Neuronal stem cell (in vitro differentiated cells): Measurements from ENCODE around the gene CMPK2.

Experiments used
- DNase-seq: peaks from one replicate; pipeline ENCODE4 v3.0.0-alpha.2; 2013; ENCODE audit warnings: low spot score
- H2AFZ ChIP-seq: one replicate; pipeline ENCODE4 v1.6.1; 2013; ENCODE audit warnings: mild to moderate bottlenecking, low read length, inconsistent platforms
- H2AK5ac ChIP-seq: 2 replicates; pipeline ENCODE4 v1.6.1; 2013; ENCODE audit warnings: low read depth, mild to moderate bottlenecking, inconsistent platforms, low read length, moderate library complexity, mixed read lengths
- H2BK120ac ChIP-seq: 2 replicates; pipeline ENCODE4 v1.6.1; 2013; ENCODE audit warnings: low read depth, mild to moderate bottlenecking, inconsistent platforms, low read length, moderate library complexity, mixed read lengths
- H2BK12ac ChIP-seq: one replicate; pipeline ENCODE4 v1.6.1; 2013; ENCODE audit warnings: low read length, inconsistent platforms
- H2BK15ac ChIP-seq: 2 replicates; pipeline ENCODE4 v1.6.1; 2013; ENCODE audit warnings: mild to moderate bottlenecking, low read length, inconsistent platforms, mixed read lengths
- H2BK5ac ChIP-seq: one replicate; pipeline ENCODE4 v1.6.1; 2013; ENCODE audit warnings: inconsistent platforms, mild to moderate bottlenecking, low read length, moderate library complexity
- H3K14ac ChIP-seq: one replicate; pipeline ENCODE4 v1.6.1; 2013; ENCODE audit warnings: low read length, inconsistent platforms
- H3K18ac ChIP-seq: 2 replicates; pipeline ENCODE4 v1.6.1; 2013; ENCODE audit warnings: low read length, inconsistent platforms
- H3K23ac ChIP-seq: 2 replicates; pipeline ENCODE4 v1.6.1; 2013; ENCODE audit warnings: low read depth, mild to moderate bottlenecking, mixed read lengths, low read length, inconsistent platforms; ENCODE audit not compliant: poor library complexity
- H3K27ac ChIP-seq: replicated peaks from 3 replicates; pipeline ENCODE4 v1.5.1; 2013; ENCODE audit warnings: low read length, inconsistent platforms
- H3K27me3 ChIP-seq, 3 experiments: 2 replicates each; pipeline ENCODE4 v1.6.1; 2013; ENCODE audit warnings: low read length in 3 of 3, mild to moderate bottlenecking in 2 of 3, inconsistent platforms in 1 of 3, low read depth in 1 of 3, mixed read lengths in 1 of 3, moderate library complexity in 1 of 3; ENCODE audit not compliant: control insufficient read depth in 3 of 3, insufficient read depth in 3 of 3
- H3K36me3 ChIP-seq, 2 donors: replicated peaks in 1 of 2; 2 replicates each; pipeline ENCODE4 v1.6.1; 2013; ENCODE audit warnings: low read length in 2 of 2; ENCODE audit not compliant: control insufficient read depth in 2 of 2, insufficient read depth in 2 of 2
- H3K4ac ChIP-seq: 2 replicates; pipeline ENCODE4 v1.6.1; 2013; ENCODE audit warnings: inconsistent platforms, mild to moderate bottlenecking, low read length, moderate library complexity
- H3K4me1 ChIP-seq, 2 donors: 1 replicate in 1 of 2; 2 replicates in 1 of 2; pipeline ENCODE4 v1.6.1; 2013; ENCODE audit warnings: low read length in 2 of 2, low read depth in 1 of 2; ENCODE audit not compliant: control insufficient read depth in 2 of 2, insufficient read depth in 1 of 2
- H3K4me2 ChIP-seq: one replicate; pipeline ENCODE4 v1.6.1; 2013; ENCODE audit warnings: mild to moderate bottlenecking, low read length, inconsistent platforms; ENCODE audit not compliant: insufficient read depth, poor library complexity, severe bottlenecking
- H3K4me3 ChIP-seq, 2 donors: 2 replicates each; pipeline ENCODE4 v1.5.1; 2013; ENCODE audit warnings: low read length in 2 of 2, mild to moderate bottlenecking in 2 of 2, inconsistent platforms in 1 of 2, moderate library complexity in 1 of 2
- H3K79me1 ChIP-seq: one replicate; pipeline ENCODE4 v1.6.1; 2013; ENCODE audit warnings: low read depth, mild to moderate bottlenecking, inconsistent platforms, low read length, moderate library complexity
- H3K9ac ChIP-seq: one replicate; pipeline ENCODE4 v1.6.1; 2013; ENCODE audit warnings: mild to moderate bottlenecking, low read depth, low read length, inconsistent platforms; ENCODE audit not compliant: poor library complexity
- H3K9me3 ChIP-seq, 2 donors: replicated peaks in 1 of 2; 2 replicates each; pipeline versions ENCODE3 to v1.6.1; 2013; ENCODE audit warnings: low read length in 2 of 2, mild to moderate bottlenecking in 2 of 2, inconsistent platforms in 1 of 2, low read depth in 1 of 2, mixed read lengths in 1 of 2, moderate library complexity in 1 of 2; ENCODE audit not compliant: control insufficient read depth in 2 of 2, insufficient read depth in 1 of 2
- H4K8ac ChIP-seq: one replicate; pipeline ENCODE4 v1.6.1; 2013; ENCODE audit warnings: low read depth, mild to moderate bottlenecking, inconsistent platforms, low read length, moderate library complexity
- H4K91ac ChIP-seq: one replicate; pipeline ENCODE4 v1.6.1; 2013; ENCODE audit warnings: low read length, low read depth, mild to moderate bottlenecking, inconsistent platforms; ENCODE audit not compliant: poor library complexity
- WGBS, 2 donors: extraction: QIAGEN DNeasy Blood & Tissue Kit; methylation state at CpG; one replicate each; pipeline ENCODE4 v1.1.7; 2013; ENCODE audit warnings: missing lambda C conversion rate in 2 of 2, mixed read lengths in 1 of 2; ENCODE audit not compliant: insufficient read length in 2 of 2, insufficient replicate concordance in 1 of 2; ENCODE audit errors: extremely low coverage in 2 of 2; 5-methylcytosine and 5-hydroxymethylcytosine counted together

Gene CMPK2

GRCh38 chr2:6819668-6820067 lies 46.0 kb downstream of the CMPK2 start:
- H2AFZ ChIP-seq = peak overlapping the region; percentile 20
- no peaks in the 10 kb centered on the region for H3K27me3 ChIP-seq
- H3K36me3 ChIP-seq = no peaks in the 10 kb centered on the region
- H3K4ac ChIP-seq = no peak overlapping the region
- H2BK120ac ChIP-seq = no peak overlapping the region
- no CpG with 5 or more reads among the region's 3 CpGs for WGBS, 2 donors
- no peak for DNase-seq
- H3K9ac ChIP-seq = no peak overlapping the region
- H3K9me3 ChIP-seq = no peaks in the 10 kb centered on the region
- no peak overlapping the region for H3K14ac ChIP-seq
- no peak overlapping the region for H3K27ac ChIP-seq
- no peaks in the 10 kb centered on the region for H3K79me1 ChIP-seq
- H2BK15ac ChIP-seq = no peak overlapping the region
- no peak overlapping the region for H3K4me2 ChIP-seq
- H4K8ac ChIP-seq = no peak overlapping the region
- no peak overlapping the region for H2BK12ac ChIP-seq
- no peak overlapping the region for H3K18ac ChIP-seq
- H3K4me3 ChIP-seq = no peak overlapping the region
- H3K4me1 ChIP-seq = peaks cover 0 to 3% of the 10 kb centered on the region in 2 donors
- no peak overlapping the region for H2BK5ac ChIP-seq
- H2AK5ac ChIP-seq = no peak overlapping the region
- H4K91ac ChIP-seq = no peak overlapping the region
- no peak overlapping the region for H3K23ac ChIP-seq

- Histone ChIP-seq H3K27me3 (peaks cover 0 to 4% (median 0%) of the 10 kb centered on the region in 3 experiments), H3K4me2 (no peak overlapping the region), H2BK5ac (no peak overlapping the region), H3K4ac (no peak overlapping the region), H2BK12ac (no peak overlapping the region), H3K23ac (no peak overlapping the region), H3K18ac (no peak overlapping the region), H4K91ac (no peak overlapping the region), H3K27ac (no peak overlapping the region), H2AK5ac (no peak overlapping the region), H3K4me1 (peaks cover 0 to 2% of the 10 kb centered on the region in 2 donors), H3K36me3 (no peaks in the 10 kb centered on the region), H3K79me1 (no peaks in the 10 kb centered on the region), H3K14ac (no peak overlapping the region), H2AFZ (no peak overlapping the region), H2BK120ac (no peak overlapping the region), H3K4me3 (no peak overlapping the region), H4K8ac (no peak overlapping the region), H3K9ac (no peak overlapping the region), H2BK15ac (no peak overlapping the region), H3K9me3 (no peaks in the 10 kb centered on the region)
- no CpG with 5 or more reads among the region's 5 CpGs for WGBS, 2 donors
- DNase-seq = no peak
Observed at GRCh38 chr2:6818012-6818411, 47.7 kb downstream of the CMPK2 start.

GRCh38 chr2:6814869-6815268 lies 50.8 kb downstream of the CMPK2 start:
- no peak overlapping the region for H2BK120ac ChIP-seq
- H4K91ac ChIP-seq = no peak overlapping the region
- no peak overlapping the region for H3K4ac ChIP-seq
- H3K27me3 ChIP-seq = peaks cover 0 to 4% (median 0%) of the 10 kb centered on the region in 3 experiments
- H3K23ac ChIP-seq = no peak overlapping the region
- no peak overlapping the region for H2BK5ac ChIP-seq
- no peak overlapping the region for H2AK5ac ChIP-seq
- H3K27ac ChIP-seq = no peak overlapping the region
- no peaks in the 10 kb centered on the region for H3K36me3 ChIP-seq
- H3K79me1 ChIP-seq = no peaks in the 10 kb centered on the region
- no peak overlapping the region for H3K4me3 ChIP-seq
- no peak overlapping the region for H2BK15ac ChIP-seq
- H4K8ac ChIP-seq = no peak overlapping the region
- no CpG with 5 or more reads among the region's 5 CpGs for WGBS, 2 donors
- H3K4me1 ChIP-seq = peaks cover 2% of the 10 kb centered on the region in 2 donors
- no peaks in the 10 kb centered on the region for H3K9me3 ChIP-seq
- H3K14ac ChIP-seq = no peak overlapping the region
- H2AFZ ChIP-seq = no peak overlapping the region
- no peak for DNase-seq
- H3K4me2 ChIP-seq = no peak overlapping the region
- H3K9ac ChIP-seq = no peak overlapping the region
- no peak overlapping the region for H2BK12ac ChIP-seq
- no peak overlapping the region for H3K18ac ChIP-seq

- Histone ChIP-seq H2BK120ac (no peak overlapping the region), H3K27me3 (peaks cover 0 to 4% (median 0%) of the 10 kb centered on the region in 3 experiments), H3K27ac (no peak overlapping the region), H3K9ac (no peak overlapping the region), H3K23ac (no peak overlapping the region), H3K4me2 (no peak overlapping the region), H4K91ac (no peak overlapping the region), H3K4ac (no peak overlapping the region), H3K4me1 (peaks cover 2 to 3% of the 10 kb centered on the region in 2 donors), H2BK12ac (no peak overlapping the region), H2BK5ac (no peak overlapping the region), H2AK5ac (no peak overlapping the region), H4K8ac (no peak overlapping the region), H3K14ac (no peak overlapping the region), H2BK15ac (no peak overlapping the region), H3K36me3 (no peaks in the 10 kb centered on the region), H3K18ac (no peak overlapping the region), H3K9me3 (no peaks in the 10 kb centered on the region), H3K4me3 (no peak overlapping the region), H2AFZ (no peak overlapping the region), H3K79me1 (no peaks in the 10 kb centered on the region)
- no peak for DNase-seq
- WGBS, 2 donors = no CpG with 5 or more reads among the region's 10 CpGs
Observed at GRCh38 chr2:6814312-6814711, 51.4 kb downstream of the CMPK2 start.
